GM03348 (cell line): ENCODE data around the gene ACBD4.

Experiments
- DNase-seq: peaks from one replicate; pipeline ENCODE4 v3.0.0; 2012; ENCODE audit warnings: low spot score

Gene ACBD4

GRCh38 chr17:45135192-45135977 is at the start of gene ACBD4:
ACBD4 (plus strand) TSS chr17:45135687; CDS start chr17:45136145, 458 bp downstream.
- peak; percentile 98 for DNase-seq

- DNase-seq: no peak
Observed at GRCh38 chr17:45086391-45086790, 49.1 kb upstream of the ACBD4 start.

GRCh38 chr17:45086865-45087503 is 48.5 kb upstream of the ACBD4 start:
- DNase-seq: no peak

GRCh38 chr17:45087504-45087975 is 47.9 kb upstream of the ACBD4 start:
- DNase-seq: no peak

- no peak for DNase-seq
Observed at GRCh38 chr17:45087978-45088377, 47.5 kb upstream of the ACBD4 start.

GRCh38 chr17:45088741-45089140 is 46.7 kb upstream of the ACBD4 start:
- DNase-seq: no peak

- DNase-seq: peak; percentile 5
Observed at GRCh38 chr17:45090711-45091110, 44.8 kb upstream of the ACBD4 start.

GRCh38 chr17:45091778-45092425 is 43.6 kb upstream of the ACBD4 start:
- DNase-seq: peak; percentile 20

- DNase-seq: peak; percentile 97
Observed at GRCh38 chr17:45092911-45093430, 42.5 kb upstream of the ACBD4 start.

GRCh38 chr17:45093444-45094110 is 41.9 kb upstream of the ACBD4 start:
- no peak for DNase-seq

GRCh38 chr17:45096141-45096540 is 39.3 kb upstream of the ACBD4 start:
- DNase-seq: no peak

GRCh38 chr17:45096926-45097325 is 38.6 kb upstream of the ACBD4 start:
- DNase-seq: no peak

GRCh38 chr17:45098081-45098868 is 37.2 kb upstream of the ACBD4 start:
- DNase-seq: no peak

- peak; percentile 89 for DNase-seq
Observed at GRCh38 chr17:45098869-45099616, 36.4 kb upstream of the ACBD4 start.

- DNase-seq: no peak
Observed at GRCh38 chr17:45101546-45101882, 34.0 kb upstream of the ACBD4 start.

GRCh38 chr17:45101883-45102811 is 33.3 kb upstream of the ACBD4 start:
- no peak for DNase-seq

GRCh38 chr17:45102856-45103255 is 32.6 kb upstream of the ACBD4 start:
- no peak for DNase-seq

GRCh38 chr17:45103269-45103795 is 32.2 kb upstream of the ACBD4 start:
- DNase-seq: no peak

GRCh38 chr17:45104029-45104428 is 31.5 kb upstream of the ACBD4 start:
- no peak for DNase-seq
